ENCODE measurements around the gene NPTX1. TPM values are rescaled to one million over a fixed set of nuclear protein-coding genes. Genes with fewer than 3 reads are reported as not detected.

The NPTX1 gene
- total RNA-seq, 1 experiment from 2014 or later, result 0.80 TPM

DNA sequence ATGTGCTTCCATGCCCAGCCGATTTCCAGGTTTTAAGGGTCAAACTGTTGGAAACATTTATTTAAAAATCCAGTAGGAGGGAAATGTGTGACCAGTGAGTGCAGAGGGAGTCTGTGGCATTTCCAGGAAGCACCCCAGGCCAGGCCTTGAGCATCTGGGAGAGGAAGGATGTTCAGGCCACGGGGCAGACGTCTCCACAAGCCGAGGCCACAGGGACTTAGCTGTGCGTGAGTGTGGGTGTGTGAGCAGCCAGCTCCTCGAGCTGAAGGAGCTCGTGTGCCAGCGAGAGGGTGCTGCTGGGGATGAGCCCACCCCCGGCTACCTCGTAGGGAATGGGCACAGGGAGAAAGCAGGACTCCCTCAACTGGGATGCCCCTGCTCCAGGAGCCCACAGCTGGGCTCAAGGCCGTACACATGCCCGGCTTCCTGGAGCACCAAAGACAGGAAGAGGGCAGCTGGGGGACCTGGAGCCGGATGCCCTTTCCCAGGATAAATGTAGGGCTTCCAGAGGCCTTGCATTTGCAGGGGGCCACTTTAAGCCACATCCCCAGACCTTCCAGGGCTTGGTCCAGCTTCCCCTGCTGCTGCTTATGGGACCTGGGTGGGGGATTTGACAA, 12.5 kb downstream of the NPTX1 start:
- DNase-seq (ENCODE audit: low read depth), result no peak

DNA sequence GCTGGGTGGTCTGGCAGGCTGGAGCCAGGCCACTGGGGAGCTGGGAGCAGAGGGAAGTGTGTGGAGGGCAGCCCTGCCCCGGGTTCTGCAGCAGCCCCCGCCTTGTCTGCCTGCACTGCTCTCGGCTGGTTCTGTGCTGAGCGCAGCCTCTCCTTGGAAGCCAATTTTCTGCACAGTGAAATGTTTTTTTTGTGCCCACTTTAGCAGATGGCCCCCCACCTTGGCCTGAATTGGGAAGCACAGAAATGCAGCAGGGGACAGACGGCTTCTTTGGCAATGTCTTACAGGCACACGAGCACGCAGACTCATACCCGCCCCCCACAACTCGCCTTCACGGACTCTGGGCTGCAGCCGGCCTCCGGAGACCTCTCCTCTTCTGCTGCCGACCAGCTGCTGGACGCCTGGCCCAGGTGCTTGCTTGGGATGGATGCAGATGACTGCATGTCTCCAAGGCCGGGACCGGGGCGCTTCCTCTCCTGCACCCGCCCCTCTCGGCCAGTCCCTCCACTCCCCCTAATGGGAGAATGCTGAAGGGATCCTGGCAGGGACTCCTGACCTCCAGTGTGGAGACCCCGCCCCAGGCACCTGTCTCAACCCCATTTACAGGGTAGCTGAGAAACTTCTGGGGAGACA, 14.8 kb downstream of the NPTX1 start:
- DNase-seq (ENCODE audit: low read depth), result no peak

DNA sequence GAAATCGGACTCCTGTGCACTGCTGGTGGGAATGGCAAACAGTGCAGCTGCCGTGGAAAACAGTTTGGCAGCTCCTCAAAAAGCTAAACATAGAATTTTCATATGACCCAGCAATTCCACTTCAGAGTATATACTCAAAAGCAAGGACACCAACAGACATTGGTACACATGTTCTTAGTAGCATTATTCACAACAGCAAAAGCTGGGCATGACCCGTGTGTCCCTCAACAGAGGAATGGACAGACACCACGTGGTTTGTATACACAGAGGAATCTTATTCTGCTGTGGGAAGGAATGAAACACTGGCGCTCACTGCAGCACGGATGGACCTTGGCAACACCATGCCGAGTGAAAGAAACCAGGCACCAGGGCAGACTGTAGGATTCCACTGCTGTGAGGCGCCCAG, 16.0 kb downstream of the NPTX1 start:
- no peak for DNase-seq (ENCODE audit: low read depth)

DNA sequence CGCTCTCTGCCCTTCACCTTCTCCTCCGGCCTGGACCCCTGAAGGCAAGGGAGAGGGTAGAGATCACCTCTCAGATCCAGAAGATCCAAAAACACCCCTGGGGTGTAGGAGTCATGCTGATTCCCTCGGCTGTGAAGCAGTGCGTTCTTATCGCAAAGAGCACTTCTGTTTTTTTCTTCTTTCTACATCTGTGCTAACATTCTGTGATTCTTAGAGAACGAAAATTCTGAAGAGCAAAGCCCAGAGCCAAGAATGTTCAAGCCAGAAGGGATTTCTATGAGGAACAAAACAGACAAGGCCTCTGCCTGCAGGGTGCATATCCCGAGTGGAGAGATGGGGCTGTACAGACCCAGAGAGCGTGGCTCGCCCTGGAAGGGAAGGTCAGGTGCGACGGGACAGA, 17.2 kb downstream of the NPTX1 start:
- no peak for DNase-seq (ENCODE audit: low read depth)

DNA sequence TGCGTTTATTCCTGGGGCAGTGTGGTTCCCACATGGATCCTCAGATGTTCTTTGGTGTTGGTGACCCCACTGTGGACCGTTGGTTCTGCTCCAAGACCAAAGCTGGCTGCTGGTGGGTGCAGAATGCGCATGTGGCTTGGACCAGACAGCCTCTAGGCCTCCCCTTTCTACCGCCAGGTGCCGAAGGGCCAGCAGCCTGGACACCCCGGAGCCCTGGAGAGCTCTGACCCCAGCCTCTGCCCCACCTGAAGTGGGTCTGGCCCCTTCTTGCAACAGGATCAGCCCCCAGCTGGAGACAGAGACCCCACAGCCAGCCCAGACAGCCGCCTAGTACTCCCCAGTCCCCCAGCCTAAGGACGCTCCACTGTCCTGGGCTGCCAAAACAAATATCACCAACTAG, 18.4 kb downstream of the NPTX1 start:
- DNase-seq (ENCODE audit: low read depth), result no peak

DNA sequence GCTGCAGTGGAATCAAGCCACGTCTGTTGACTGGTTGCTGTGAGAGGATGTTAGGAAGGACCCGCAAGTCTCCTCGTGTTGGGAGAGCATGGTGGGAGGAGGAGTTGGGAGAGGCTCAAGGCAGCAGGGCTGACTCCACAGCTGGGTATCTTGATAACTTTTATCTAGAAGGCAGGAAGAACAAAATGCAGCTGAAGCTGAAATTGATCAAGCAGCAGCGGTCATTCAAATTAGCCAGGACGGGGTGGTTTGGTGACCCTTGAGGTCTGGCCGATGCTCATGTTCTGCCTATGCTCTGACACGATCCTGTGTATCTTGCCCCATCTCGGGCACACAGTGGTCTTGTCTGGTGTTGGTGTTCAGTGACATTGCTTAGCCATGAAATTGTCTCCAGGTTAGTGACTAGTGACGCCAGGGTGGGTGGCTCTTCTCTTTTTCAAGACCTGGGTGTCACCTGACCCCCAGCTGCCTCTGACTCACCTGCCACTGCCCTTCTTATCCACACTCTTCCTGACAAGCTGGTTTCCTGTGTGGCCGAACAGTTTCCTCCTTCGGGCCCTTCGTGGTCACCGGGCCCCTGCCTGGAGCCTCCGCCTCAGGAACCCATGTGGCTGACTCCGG, 19.1 kb downstream of the NPTX1 start:
- no peak for DNase-seq (ENCODE audit: low read depth)

DNA sequence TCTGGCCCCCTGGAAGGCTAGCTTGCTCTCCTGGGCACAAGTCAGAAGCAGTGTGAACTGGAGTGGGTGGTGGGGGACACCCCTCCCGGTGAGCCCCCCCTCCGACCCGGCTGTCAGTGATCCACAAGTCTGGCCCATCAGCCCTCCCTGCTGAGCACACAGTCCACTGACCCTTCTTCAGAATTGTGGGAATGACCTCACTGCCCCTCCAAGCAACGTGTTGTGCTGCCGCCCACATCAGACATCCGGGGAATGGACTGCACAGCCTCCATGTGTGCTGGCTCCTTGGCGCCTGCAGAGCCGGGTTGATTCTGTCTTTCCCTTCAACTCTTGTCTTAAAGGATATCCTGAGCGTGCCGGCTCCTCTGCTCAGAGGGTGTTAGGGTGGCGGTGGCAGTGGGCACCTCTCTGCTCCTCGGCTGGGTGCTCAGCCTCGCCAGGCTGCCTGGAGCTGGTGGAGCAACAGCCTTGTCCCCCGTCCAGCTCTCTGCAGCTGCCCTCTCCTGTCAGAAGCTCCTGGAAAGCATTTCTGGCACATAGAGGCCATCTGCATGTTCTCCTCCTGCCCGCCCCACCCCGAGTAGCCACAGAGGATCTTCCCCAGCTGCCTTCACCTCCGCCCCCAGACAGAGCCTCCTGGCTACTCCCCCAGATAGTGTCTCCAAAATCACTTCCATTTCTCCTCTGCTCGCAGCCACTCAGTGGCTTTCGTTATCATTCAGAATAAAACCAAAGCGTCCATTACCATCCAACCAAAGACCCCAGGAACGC, 19.8 kb downstream of the NPTX1 start:
- DNase-seq (ENCODE audit: low read depth), result peak; percentile 85

DNA sequence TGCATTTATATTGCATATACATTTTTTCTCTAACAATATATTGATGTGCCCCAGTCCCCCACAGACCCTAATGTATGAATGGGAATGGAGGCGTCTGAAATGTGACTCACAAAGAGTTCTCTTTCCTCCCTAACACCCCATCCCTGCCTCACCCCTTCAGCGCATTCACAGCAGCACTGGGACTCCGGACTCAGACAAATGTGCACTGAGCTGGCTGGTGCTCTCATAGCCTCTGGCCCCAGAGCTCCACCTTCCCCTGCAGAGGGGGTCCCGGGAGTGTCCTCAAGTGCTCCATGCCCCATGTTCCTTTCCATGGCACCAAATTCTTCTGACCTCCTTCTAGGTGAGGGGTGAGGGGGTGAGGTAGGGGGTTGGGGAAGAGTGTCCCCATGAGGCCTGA, 20.6 kb downstream of the NPTX1 start:
- peak; percentile 28 for DNase-seq (ENCODE audit: low read depth)

DNA sequence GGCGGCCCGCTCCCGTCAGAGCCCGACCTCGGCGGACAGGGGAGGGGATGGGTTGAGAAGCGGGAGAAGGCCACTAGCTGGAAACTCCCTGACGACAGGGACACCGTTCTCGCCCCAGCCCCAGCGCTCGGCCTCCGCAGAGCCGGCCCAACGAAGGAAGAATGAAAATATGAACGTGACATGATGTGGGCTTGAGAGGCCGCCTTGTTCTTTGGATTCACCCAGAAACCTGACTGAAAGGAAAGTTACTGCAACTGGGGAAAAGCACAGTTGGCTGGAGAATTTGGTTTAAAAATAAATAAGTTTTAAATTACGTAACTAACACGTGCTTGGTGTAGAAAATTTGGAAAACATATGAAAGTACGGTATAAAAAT, 21.1 kb downstream of the NPTX1 start:
- no peak for DNase-seq (ENCODE audit: low read depth)

DNA sequence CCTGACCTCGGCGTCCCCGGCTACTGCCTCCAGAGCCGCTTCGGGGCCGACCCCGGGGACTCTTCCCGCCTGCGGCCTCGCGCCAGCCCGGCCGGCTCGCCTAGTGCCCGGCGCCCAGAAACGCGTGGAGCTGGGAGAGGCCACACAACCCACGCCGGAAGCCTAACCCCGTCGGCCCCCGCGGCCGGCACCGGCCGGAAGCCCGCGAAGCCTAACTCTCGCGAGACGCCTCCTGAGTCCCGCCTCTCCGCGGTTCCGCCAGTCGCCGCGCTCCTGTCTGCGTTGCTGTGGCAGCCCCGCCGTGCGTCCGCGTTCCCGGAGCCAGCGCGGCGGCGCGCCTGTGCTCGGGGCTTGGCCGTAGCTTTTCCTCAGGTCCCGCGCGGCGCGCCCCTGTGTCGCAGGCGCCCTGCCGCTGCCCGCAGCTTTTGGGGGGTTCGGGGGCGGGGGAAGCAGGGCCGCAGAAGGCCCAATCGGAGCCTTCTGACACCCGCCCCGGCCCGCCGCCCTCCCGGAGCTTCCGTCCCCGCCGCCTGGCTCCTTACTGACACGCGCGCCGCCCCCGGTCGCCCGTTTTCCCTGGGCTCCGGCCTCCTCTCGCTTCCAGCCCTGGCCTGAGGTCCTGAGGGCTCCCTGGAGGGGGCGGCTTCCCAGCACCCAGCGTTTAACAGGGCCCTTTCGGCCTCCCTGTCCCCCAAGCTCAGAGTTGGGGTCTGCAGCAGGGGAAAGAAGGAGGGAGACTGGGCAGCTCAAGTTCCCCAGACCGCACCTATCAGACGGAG, 21.7 kb downstream of the NPTX1 start:
- DNase-seq (ENCODE audit: low read depth), result peak; percentile 94

DNA sequence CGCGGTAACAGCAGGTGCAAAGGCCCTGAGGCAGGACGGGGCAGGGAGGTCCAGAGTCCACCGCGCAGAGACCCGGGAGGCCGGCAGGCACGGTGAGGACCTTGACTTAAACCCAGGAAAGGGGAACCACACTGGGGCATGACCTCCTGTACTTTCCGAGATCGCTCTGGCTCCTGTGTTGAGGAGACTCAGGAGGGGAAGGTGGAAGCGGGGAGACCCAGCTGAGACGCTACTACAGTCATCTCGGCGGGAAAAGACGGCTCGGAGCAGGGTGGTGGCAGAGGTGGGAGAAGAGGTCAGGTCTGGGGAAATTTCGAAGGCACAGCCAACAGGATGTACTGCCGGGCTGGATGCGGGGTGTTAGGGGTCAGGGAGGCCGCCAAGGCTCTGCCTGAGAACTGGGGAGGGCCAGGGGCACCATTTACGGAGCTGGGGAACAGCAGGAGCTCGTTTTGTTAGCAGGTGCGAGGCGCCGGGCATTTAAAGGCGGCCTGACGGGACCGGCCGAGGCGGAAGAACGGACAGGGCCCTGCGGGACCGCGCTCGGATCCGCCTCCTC, 22.3 kb downstream of the NPTX1 start:
- DNase-seq (ENCODE audit: low read depth), result no peak

DNA sequence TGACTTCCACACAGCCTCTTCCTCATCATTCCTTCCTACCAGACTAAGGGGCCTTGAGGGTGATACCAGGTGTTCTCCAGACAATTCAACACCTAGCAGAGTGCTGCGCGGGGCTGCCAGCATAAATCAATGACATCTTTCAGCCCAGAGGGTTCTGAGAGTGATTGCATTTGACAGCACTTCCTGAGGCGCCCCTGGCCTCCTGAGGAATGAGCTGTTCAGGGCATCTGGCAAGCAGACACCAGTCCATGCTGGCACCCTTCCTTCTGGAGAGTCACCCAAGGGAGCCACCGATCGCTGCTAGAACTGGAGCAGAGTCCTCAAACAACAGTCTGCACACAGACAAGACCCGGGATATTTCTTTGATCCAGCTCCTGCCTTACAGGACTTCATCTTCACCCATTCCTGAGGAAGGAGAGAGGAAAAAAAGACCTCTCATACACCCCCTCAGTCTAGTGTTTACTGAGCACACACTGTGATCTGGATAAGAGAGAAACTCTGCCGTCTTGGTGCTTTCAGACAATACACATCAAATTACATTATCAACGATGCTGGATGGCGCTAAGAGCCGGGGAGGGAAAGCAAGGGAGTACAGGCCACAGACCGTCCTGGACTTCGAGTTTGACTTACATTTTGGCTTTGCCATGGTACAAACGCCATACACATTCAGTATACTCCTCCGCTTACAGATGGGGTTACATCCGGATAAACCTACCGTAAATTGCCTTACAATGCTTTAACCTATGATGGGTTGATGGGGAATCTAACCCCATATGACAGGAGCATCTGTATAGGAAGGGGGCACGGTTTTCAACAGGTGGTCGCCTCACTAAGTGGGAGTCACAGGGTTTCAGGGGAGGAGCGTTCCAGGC, 23.0 kb downstream of the NPTX1 start:
- no peak for DNase-seq (ENCODE audit: low read depth)

DNA sequence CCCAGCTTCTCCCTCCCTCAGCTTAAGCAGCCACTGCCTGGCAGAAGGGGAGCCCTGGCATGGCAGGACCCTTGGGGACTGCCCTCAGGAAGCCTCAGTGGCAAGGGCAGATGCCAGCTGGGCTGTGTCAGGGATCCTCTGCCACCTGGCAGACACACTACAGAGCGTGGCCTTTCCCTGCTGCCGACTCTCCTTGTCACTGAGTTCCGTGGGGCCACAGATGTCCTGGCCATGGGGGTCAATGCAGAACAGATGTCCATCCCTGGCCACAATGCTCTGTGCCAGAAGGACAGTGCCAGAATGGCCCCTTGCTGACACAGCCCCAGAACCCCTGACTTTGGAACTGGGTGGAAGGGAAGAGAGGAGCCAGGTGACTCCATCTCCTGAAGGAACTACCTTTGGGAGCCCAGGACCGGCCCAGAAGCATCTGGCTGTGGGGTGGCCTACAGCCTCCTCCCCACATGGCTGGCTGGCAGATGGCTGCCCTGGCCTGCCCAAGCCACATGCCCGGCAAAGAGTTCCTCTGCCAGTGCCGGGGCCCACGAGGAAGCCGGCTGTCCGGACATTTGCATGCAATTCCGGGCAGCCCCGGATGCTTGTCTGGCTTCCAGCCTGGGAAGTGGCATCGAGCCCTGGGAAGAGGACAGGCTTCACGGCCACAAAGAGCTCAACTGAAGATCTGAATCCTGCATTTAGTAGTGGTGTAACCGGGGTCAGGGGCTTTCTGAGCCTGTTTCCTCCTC, 24.1 kb downstream of the NPTX1 start:
- no peak for DNase-seq (ENCODE audit: low read depth)

DNA sequence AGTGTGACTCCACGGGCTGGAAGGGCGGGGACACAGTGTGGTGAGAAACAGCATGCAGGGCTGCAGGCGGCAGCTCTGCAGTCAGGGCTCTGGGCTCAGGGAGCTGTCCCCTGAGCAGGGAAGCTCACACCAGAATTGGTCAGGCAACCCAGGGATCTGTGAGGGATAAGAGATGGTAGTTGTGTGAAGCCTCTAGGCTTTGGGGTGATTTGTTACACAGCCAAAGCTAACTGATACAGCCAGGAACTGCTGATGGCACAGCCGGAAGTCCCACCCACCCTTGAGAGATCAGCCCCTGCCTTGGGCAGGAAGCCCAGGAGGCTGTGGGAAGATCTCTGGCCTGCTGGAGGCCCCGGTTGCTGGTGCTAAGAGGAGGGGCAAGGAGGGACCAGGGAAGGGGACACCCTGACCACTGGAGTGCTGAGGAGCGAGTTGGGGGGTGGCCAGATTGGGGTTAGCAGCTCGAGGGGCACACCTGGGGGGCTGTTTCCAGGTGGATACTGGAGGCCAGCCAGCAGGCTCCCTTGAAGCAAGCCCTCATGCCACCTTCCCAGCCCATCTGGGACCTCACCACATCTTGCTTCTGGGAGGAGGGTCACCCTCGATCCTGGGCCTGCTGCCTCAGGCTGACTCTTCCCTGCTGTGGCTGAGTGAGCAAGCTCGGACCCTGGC, 25.2 kb downstream of the NPTX1 start:
- DNase-seq (ENCODE audit: low read depth), result no peak

DNA sequence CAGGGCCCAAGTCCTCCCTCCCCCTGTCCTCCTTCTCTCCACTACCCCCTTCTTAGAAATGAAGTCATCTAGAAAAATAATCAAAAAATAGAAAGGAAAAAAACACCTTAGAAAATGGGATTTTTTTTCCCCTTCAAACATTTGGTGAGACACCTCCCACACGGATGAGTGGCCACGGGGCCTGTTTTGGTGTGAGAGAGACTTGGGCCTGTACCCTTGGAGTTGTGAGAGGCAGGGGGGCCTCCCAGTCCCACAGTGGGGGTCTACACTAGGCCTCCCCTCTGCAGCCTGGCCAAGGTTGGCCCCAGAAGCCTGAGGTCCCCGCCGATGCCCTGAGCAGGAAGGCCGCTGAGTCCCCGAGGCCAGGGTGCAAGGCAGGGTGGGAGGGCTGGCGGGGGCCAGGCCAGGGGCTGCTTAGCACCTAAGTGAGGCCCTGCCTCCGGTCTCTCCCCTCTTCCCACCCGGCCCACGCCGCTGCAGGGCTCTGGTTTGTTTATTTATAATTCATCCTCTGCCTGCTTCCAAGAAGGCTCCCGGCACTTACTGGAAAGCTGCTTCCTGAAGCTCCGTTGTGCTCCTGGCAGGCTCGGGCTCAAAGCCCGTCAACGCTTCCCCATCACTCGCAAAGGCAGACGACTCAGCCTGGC, 26.4 kb downstream of the NPTX1 start:
- DNase-seq (ENCODE audit: low read depth), result no peak

DNA sequence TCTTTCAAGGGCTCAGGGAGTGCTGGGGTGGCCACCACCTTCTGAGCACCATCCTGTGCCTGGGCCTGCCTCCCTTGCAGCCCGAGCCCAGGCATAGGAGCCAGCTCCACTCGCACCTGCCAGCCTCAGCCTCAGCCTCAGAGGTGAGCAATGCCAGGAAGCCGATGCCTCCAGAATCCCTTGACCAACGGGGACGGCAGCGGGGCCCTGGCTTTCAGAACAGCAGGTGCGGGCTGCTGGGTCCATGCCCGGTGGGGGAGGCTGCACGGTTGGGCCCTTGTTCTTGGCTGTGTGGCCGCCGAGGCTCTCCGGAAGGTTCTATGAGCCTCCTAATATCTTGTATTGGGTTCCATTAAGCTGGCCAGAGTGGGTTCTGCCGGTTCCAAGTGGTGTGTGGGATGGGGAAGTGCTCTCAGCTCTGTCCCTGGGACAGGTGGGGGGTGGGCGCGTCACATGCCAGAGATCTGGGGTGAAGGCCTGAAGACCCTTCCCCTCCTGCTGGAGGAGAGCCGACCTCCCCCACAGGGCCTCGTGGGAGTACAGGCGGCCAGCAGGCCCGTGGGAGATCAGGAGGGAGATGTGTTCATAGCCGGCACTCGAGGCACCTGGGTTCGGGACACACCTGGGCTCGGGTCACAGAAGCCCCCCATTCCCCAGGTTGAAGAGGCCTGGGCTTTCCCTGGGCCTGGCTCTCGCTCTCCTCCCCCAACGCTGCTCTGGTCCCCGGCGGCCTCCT, 27.0 kb downstream of the NPTX1 start:
- no peak for DNase-seq (ENCODE audit: low read depth)

DNA sequence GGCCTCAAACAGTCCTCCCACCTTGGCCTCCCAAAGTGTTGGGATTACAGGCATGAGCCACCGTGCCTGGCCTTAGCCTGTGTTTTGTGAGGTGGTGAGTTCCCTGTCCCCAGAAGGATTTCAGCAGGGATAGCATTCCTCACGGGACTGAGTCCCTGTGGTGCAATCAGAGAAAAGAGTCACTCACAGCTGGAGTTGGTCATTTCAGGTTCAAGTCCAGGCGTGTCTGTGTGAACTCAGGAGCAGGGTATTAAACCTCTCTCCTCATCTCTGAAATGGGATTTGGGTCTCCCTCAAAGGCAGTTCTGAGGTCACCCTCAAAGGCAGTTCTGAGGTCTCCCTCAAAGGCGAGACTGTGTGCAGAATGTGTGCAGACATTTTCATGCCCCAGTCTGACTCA, 28.6 kb downstream of the NPTX1 start:
- no peak for DNase-seq (ENCODE audit: low read depth)
